SU-DHL-6 (cell line): ENCODE data around the gene CFAP410.

Source experiments
- H2AFZ ChIP-seq: fragments of 200-600 bp; sonication (generic); 2 replicates; pipeline ENCODE4 v1.6.1; 2014; ENCODE audit warnings: low read depth, mild to moderate bottlenecking, moderate library complexity, mixed read lengths, antibody characterized with exemption, low read length; ENCODE audit not compliant: severe bottlenecking
- H3F3A ChIP-seq: fragments of 200-600 bp; shearing (Covaris generic); 2 replicates; pipeline ENCODE4 v1.6.0; 2016; ENCODE audit warnings: antibody characterized with exemption, mild to moderate bottlenecking; ENCODE audit not compliant: insufficient read depth
- H3K27ac ChIP-seq: fragments of 200-600 bp; sonication (generic); 2 replicates; pipeline ENCODE4 v1.5.1; 2016; ENCODE audit warnings: low read depth, mild to moderate bottlenecking, low read length, moderate library complexity, mixed read lengths
- H3K27me3 ChIP-seq: fragments of 200-600 bp; sonication (generic), shearing (Covaris generic); 2 replicates; pipeline ENCODE4 v1.6.0; 2014; ENCODE audit warnings: mild to moderate bottlenecking, low read length
- H3K36me3 ChIP-seq: fragments of 200-600 bp; sonication (generic); 2 replicates; pipeline ENCODE4 v1.6.1; 2014; ENCODE audit warnings: mild to moderate bottlenecking, low read length, mixed read lengths
- H3K4me2 ChIP-seq: fragments of 300-600, 200-600 bp; shearing (Covaris generic), sonication (generic); 2 replicates; pipeline ENCODE4 v1.6.0; 2014; ENCODE audit warnings: low read length, low read depth, mild to moderate bottlenecking; ENCODE audit not compliant: poor library complexity, severe bottlenecking
- H3K4me3 ChIP-seq: fragments of 200-600 bp; sonication (generic); 2 replicates; pipeline ENCODE4 v1.5.1; 2014; ENCODE audit warnings: antibody characterized with exemption, low read length, mild to moderate bottlenecking, mixed read lengths; ENCODE audit not compliant: insufficient read depth, poor library complexity, severe bottlenecking
- H3K79me2 ChIP-seq: fragments of 200-600 bp; sonication (generic); 2 replicates; pipeline ENCODE4 v1.6.1; 2014; ENCODE audit warnings: mild to moderate bottlenecking, low read length, moderate library complexity; ENCODE audit not compliant: insufficient read depth
- H3K9ac ChIP-seq: fragments of 200-600 bp; sonication (generic); 2 replicates; pipeline ENCODE4 v1.7.0; 2014; ENCODE audit warnings: mild to moderate bottlenecking, low read length
- H3K9me2 ChIP-seq: fragments of 200-600 bp; sonication (generic); replicated peaks from 2 replicates; pipeline ENCODE4 v1.6.1; 2014; ENCODE audit warnings: low read length; ENCODE audit not compliant: insufficient read depth
- H3K9me3 ChIP-seq: fragments of 200-600 bp; sonication (generic); 2 replicates; pipeline ENCODE4 v1.6.1; 2014; ENCODE audit warnings: low read length, mixed read lengths; ENCODE audit not compliant: insufficient read depth
- H4K20me1 ChIP-seq: fragments of 200-600 bp; sonication (generic); 2 replicates; pipeline ENCODE4 v1.6.1; 2014; ENCODE audit warnings: low read depth, mild to moderate bottlenecking, antibody characterized with exemption, low read length, moderate library complexity, mixed read lengths
- EZH2phosphoT487 ChIP-seq: fragments of 200-600 bp; sonication (generic), shearing (Covaris generic); conservative IDR thresholded peaks from 2 replicates; pipeline ENCODE4 v1.6.1; 2018; ENCODE audit warnings: mild to moderate bottlenecking, antibody characterized with exemption, low read length, moderate library complexity, mixed read lengths
- TF ChIP-seq, protein P1 (sequence below): fragments of 200-600 bp; sonication (generic); IDR thresholded peaks from one replicate; pipeline ENCODE4 v1.5.1; 2017; ENCODE audit warnings: antibody characterized with exemption, mild to moderate bottlenecking, low read length, moderate library complexity; ENCODE audit not compliant: insufficient read depth, poor library complexity, severe bottlenecking

The CFAP410 gene

DNA sequence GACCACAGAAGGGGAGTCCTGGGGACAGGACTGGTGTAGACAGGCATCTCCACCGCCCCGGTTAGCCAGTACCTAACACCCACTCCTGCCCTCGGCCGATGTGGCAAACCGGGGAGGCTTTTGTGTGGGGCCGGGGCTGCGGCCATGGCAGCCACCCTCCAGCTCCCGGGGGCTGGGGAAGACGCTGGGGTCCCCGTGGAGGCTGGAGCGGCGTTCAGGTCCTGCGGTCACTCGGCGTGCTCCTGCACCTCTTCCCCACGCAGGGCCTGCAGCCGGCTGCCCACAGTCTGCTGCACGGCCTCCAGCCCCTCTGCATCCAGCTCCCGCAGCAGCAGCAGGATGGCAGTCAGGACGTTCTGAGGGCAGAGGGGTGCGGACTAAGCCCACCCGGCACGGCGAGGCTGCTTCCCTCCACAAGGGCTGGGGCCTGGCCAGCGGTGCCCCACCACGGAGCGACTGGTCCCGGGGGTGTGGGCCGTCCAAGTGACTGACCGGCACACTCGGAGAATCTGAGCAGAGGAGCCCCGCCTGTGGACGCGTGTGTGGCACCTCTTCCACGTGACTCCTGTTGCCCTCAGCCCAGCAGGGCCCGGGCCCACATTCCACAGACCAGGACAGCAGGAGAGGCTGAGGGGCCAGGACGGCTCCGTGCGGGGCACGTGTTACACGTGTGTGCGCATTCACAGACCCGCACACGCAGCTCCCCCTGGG lies 9.1 kb downstream of the CFAP410 start:
- no peaks in the 10 kb centered on the region for H3K79me2 ChIP-seq
- no peaks in the 10 kb centered on the region for H3K36me3 ChIP-seq
- H3K27me3 ChIP-seq: no peaks in the 10 kb centered on the region

GRCh38 chr21:44329086-44329889 lies 9.9 kb downstream of the CFAP410 start:
- no peaks in the 10 kb centered on the region for H3F3A ChIP-seq
- H3K79me2 ChIP-seq: no peaks in the 10 kb centered on the region
- H3K27me3 ChIP-seq: no peaks in the 10 kb centered on the region
- H3K4me3 ChIP-seq: no peak overlapping the region
- H3K9me2 ChIP-seq: no peaks in the 10 kb centered on the region
- no peaks in the 10 kb centered on the region for H4K20me1 ChIP-seq
- H2AFZ ChIP-seq: no peak overlapping the region
- no peaks in the 10 kb centered on the region for H3K36me3 ChIP-seq
- H3K27ac ChIP-seq: no peak overlapping the region
- no peak for TF ChIP-seq EZH2phosphoT487
- TF ChIP-seq, protein P1, sequence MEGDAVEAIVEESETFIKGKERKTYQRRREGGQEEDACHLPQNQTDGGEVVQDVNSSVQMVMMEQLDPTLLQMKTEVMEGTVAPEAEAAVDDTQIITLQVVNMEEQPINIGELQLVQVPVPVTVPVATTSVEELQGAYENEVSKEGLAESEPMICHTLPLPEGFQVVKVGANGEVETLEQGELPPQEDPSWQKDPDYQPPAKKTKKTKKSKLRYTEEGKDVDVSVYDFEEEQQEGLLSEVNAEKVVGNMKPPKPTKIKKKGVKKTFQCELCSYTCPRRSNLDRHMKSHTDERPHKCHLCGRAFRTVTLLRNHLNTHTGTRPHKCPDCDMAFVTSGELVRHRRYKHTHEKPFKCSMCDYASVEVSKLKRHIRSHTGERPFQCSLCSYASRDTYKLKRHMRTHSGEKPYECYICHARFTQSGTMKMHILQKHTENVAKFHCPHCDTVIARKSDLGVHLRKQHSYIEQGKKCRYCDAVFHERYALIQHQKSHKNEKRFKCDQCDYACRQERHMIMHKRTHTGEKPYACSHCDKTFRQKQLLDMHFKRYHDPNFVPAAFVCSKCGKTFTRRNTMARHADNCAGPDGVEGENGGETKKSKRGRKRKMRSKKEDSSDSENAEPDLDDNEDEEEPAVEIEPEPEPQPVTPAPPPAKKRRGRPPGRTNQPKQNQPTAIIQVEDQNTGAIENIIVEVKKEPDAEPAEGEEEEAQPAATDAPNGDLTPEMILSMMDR: no peak
- no peak overlapping the region for H3K9ac ChIP-seq
- no peaks in the 10 kb centered on the region for H3K9me3 ChIP-seq
- no peak overlapping the region for H3K4me2 ChIP-seq

More for the DNA sequence above, 9.1 kb downstream of the CFAP410 start:
- H2AFZ ChIP-seq: no peak overlapping the region
- no peaks in the 10 kb centered on the region for H4K20me1 ChIP-seq
- H3K4me2 ChIP-seq: no peak overlapping the region
- no peaks in the 10 kb centered on the region for H3K9me3 ChIP-seq
- no peak overlapping the region for H3K9ac ChIP-seq
- H3F3A ChIP-seq: no peaks in the 10 kb centered on the region
- H3K9me2 ChIP-seq: no peaks in the 10 kb centered on the region
- H3K4me3 ChIP-seq: no peak overlapping the region
- TF ChIP-seq EZH2phosphoT487: no peak
- TF ChIP-seq, protein P1: no peak
- H3K27ac ChIP-seq: no peak overlapping the region

DNA sequence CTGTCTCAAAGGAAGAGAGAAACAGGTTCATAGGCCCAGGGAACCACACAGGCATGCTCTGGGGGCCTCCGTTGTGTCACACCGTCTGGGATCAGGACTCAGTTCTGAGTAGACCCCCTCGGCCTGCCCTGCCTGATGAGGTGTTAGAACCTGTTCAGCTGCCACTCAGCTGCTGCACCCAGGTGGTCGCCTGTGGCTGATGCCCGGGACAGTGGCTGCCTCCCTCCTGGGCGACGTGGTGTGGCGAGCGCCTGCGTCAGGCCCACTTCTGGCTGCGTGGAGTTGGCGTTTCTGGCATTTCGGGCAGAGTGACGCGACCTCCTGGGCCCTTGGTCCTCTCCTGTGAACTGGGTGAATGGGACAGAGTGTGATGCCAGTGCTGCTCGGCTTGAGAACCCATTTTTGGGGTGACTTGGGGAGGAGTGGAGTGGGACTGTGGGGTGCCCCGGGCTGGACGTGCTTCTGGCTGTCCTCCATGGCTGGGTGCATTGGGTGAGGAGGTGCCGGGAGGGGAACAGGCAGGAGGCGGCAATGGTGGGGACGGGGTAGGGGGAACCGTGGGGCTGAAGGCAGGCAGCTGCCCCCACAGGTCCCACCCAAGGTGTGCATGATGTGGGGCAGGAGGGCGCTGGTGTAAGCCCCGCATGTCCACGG lies 10.8 kb downstream of the CFAP410 start:
- Histone ChIP-seq H3K27ac (no peak overlapping the region), H4K20me1 (no peaks in the 10 kb centered on the region), H3K36me3 (no peaks in the 10 kb centered on the region), H3K9me2 (no peaks in the 10 kb centered on the region), H3K4me3 (no peak overlapping the region), H3K79me2 (no peaks in the 10 kb centered on the region), H3K27me3 (no peaks in the 10 kb centered on the region), H3K9me3 (no peaks in the 10 kb centered on the region), H3K9ac (no peak overlapping the region), H3K4me2 (no peak overlapping the region), H2AFZ (no peak overlapping the region), H3F3A (no peaks in the 10 kb centered on the region)
- TF ChIP-seq, protein P1: no peak
- TF ChIP-seq EZH2phosphoT487: no peak
